Activated CD8-positive, alpha-beta memory T cell treated with anti-CD3 and anti-CD28 coated beads, Interleukin-2, amount 50 U/mL, for 4 hours (primary cell): Measurements from ENCODE around the gene DCD.
"Not testable (repeated sequence)": the region's sequence is repeated elsewhere in the genome, so short reads cannot be mapped to it uniquely, and the experiment has no call there.

ENCODE experiments used
- DNase-seq: peaks from one replicate; pipeline ENCODE4 v3.0.0-alpha.2; 2020

DCD gene

DNA sequence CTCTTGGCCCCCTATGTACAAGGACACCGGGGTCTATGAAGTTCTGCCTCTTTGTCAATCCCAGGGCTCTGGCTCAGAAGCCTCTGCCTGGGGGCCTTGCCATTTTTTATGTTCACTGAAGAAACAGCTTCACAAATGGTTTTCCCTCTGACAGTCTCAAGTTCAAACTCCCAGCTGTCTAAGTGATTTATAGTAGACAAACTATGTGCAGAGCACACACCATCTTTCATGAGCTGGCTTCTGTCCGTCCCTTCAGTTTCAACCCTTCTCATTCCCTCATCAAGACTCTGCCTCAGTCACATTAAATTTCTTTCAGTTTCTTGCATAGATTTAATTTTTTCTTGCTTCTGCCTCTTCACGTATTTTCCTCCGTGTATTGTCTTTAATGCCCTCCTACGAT is 2.7 kb upstream of the DCD start:
- no peak for DNase-seq

DNA sequence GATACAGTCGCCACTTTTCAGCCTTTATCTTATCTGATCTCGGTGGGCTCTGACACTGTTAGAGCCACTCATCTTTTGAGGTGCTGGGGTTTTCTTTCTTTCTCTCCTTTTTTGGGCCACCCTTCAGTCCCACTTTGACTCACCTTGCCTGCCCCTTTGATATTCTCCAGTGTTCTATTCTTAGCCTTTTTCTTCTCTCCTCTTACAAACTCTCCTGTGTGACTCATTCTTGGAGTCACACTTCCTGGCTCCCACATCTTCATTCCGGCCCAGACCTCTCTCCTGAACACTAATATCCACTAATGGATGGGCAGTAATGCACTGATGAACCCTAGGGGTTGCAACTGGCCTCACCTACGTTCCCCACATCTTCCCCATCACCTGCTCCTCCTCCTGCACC is 2.2 kb upstream of the DCD start:
- no peak for DNase-seq

DNA sequence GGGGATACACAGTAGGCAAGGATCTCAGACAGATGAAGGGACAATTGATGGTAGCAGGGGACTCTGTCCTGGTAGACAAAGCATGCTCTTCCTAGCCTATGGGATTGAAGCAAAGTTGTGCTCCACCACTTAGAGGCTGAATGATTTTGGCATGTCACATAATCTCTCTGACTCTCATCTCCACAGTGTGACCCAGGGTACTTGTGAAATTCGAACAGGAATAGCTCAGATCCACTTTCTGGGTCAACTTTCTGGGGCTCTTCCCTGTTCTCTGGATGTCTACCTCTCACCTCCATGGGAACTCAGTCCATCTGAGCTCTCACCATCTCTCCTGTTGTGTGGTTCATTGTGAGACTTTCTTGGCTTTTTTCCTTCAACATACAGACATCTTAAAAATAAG is 1.7 kb upstream of the DCD start:
- no peak for DNase-seq

- DNase-seq: no peak
These were observed 6.6 kb downstream of the DCD start for GRCh38 chr12:54641554-54641953.

GRCh38 chr12:54641089-54641488 is 7.1 kb downstream of the DCD start:
- DNase-seq: no peak

GRCh38 chr12:54639112-54639511 is 9.1 kb downstream of the DCD start:
- DNase-seq: not testable (repeated sequence)

- no peak for DNase-seq
These were observed 13.4 kb downstream of the DCD start, which contains the start of gene LACRT for GRCh38 chr12:54634795-54635194. LACRT (minus strand) TSS chr12:54634895; CDS start chr12:54634841, 54 bp downstream.

DNA sequence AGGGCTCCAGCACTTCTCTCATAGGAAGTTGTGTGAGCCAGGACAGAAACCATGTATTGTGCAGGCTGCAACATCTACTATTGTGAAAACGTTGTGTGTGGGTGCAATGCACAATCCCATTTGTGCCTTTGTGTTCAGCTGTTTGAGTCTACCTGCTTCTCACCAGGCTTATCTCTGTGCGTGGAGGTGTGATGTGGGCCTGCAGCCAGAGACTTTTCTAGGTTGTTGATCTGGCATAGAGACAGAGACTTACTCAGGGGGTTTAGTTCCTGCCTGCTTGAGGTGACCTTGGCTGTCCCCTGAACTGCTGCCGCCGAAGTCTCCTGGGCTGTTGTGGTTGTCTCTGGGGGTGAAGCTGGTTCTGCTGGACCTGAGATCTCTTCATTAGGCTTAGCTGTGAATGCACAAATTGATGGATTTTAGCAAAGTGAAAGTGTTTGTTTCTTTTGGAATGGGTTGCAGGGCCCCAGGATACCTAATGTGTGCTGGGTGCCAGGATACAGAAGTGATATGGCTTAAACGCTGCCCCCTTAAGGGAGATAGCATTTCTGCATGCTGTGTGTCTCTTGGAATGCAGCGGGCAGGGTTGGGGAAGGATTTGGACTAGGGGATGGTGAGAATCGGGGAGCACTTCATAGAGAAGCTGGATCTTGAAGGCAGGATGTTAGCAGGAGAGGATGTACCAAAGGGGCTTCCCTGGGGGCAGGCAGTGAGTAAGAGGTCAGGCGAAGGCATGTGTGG is 16.0 kb downstream of the DCD start:
- no peak for DNase-seq

GRCh38 chr12:54631551-54631950 is 16.6 kb downstream of the DCD start:
- DNase-seq: no peak

- DNase-seq: no peak
These were observed 18.2 kb downstream of the DCD start for GRCh38 chr12:54629925-54630324.

GRCh38 chr12:54628186-54628846 is 19.8 kb downstream of the DCD start:
- DNase-seq: no peak

DNA sequence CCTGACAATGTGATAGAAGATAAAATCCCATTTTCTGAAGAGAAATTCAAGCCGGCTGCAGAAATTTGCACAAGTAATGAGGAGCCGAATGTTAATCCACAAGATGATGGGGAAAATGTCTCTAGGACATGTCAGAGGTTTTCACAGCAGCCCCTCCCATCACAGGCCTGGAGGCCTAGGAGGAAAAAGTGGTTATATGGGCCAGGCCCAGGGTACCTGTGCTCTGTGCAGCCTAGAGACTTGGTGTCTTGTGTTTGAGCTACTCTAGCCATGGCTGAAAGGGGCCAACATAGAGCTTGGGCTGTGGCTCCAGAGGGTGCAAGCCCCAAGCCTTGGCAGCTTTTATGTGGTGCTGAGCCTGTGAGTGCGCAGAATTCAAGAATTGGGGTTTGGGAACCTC is 20.9 kb downstream of the DCD start:
- DNase-seq: no peak

DNA sequence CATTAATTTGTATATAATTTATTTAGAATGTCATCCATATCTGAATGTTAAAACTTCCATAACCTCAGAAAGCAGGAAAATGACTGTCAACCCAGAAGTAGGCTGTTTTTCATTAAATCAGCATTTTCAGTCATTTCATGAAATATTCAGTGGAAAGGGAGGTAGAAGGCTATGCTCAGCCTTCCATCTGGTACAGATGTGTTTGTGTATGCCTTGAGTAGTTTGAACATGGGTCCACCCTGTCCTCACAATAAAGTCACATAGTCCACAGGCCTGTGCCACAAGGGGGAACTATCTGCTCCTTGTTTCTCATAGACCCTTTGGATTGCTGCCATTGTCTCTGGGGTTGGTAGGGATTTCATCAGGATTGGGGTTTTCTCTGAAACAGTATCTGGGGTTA is 22.6 kb downstream of the DCD start:
- no peak for DNase-seq

- no peak for DNase-seq
These were observed 23.6 kb downstream of the DCD start for GRCh38 chr12:54624315-54625279.

DNA sequence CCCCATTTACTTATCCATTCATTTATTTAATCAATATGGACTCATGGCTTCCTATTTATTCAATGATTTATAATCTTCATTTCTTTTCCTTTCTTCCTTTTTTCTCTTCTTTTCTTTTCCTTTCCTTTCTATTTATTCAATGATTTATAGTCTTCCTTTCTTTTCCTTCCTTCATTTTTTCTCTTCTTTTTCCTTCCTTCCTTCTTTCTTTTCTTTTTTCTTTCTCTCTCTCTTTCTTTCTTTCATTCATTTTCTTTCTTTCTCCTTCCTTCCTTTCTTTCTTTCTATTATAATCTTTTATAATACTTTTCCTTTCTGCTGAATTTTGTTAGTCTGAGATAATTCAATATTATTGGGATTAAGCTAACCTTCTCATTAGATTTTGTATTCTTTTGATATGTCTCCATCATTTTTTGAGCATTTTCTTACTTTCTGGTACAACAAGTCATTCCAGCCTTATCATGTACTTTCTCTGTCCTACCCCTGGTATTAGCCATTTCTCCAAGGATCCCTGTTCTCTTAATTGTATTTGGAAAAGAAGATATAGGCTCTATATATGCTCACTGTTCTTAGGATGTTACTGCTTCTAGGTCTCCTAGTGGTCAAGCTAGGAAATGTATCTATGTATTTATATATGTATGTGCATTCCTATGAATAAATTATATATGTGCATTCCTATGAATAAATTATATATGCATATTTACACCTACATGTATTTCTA is 25.5 kb downstream of the DCD start:
- DNase-seq: no peak

DNA sequence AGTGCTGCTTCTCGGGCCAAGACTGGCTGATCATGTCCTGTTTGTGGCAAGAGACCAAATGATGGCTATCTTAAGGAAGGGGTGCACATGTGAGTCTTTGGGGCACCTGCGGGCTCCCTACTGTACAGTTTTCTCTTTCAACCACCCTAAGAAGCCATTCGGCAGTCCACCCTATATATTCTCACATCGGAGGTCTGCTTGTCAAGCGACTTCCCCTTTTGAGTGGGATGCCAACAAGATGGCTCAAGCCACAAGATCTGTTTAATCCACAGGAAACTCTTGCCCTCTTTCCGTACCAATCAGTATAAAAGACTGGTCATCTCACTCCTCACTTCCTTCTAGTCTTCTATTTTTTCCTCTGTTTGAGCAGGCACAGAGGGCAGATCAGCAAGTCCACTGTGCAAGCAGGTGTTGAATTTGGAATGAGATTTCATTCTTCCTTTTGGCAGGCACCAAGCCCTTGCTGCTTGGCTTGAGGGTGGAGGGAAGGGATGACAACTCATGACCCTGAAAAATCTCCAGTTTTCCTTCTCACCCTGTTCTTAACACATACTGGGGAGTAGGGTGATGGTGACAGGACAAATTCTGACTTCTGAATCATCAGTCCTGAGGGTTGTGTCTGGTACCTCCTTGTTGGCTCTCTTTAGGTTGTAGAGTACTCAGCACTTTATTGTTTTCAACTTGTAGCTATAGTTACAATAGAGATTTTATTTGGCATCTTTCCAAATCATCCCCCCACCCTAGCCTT is 31.1 kb downstream of the DCD start:
- DNase-seq: no peak

- DNase-seq: no peak
These were observed 35.9 kb downstream of the DCD start for GRCh38 chr12:54612225-54612750.

DNA sequence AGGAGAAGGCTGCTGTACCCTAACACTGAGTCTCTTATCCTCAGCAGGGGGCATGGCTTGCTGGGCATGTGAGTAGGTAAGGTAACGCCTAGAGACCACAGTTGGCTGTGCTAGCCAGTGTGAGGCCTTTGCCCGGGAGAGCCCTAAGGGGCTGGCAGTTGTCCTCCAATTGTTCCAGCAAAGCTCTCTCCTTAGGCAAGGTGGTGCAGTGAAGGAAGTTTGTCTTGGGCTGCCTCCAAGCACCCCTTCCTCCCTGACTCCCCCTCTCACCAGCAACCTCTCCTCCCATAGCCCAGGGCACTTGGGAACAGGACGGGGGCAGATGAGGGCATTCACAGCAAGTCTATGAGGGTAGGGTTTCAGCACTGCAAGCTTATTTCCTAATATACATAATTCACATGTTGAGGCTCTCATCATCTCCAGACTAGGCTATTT is 36.4 kb downstream of the DCD start:
- DNase-seq: no peak

DNA sequence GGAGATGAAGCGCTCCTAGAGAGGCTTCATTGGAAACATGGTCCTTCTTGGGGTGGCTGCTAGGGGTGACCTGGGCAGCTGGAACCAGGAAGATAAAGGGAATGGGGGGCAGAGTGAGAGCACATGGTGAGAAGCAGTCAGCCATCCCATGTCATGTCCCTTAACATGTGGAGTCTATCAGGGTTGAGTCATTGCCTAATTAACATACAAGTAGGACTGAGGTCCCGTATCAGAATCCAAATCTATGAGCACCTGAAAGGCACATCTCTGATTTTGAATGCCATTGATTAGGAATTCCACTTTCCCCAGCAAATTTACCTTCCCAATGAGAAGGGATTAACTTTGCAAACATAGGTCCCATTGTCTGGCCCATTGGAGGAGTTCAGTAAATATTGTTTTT is 39.4 kb downstream of the DCD start:
- DNase-seq: no peak

DNA sequence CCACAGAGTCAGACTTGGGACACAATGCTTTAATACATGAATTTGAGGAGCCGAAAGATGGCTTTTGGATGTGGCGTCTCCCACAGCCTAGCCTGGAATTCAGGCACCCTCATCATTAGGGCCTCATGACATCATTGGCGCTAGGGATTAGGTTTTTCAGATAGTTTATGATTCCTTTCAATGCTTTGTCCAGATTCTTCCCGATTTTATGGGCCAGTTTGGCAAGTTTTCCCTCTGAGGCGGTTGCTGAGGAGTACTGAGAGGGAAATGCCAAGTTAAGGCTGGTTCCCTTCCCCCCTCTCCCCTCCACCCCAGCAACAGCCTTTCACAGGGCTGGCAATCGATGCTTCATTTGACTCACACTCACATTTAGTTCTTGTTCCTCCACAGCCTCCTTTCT is 40.0 kb downstream of the DCD start:
- no peak for DNase-seq

DNA sequence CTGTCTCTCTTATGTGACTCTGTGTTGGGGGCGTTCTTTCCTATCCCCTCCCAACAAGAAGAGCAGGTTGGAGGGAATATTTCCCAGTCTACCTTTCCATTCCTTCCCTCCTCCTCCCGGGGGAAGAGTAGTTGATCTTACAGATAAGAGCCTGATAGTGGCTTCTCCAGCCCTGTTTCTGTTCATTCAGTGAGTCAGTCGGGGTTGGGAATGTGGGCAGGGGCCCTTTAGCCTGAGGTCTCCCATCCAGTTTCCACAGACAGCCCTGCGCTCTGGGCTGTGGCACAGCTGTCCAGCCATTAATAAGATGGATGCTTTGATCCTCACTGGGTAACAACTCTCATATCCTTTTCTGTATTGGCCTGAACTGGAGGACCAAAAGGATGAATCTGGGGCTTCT is 41.6 kb downstream of the DCD start:
- DNase-seq: no peak
